ENCODE data around the gene DOCK4. TPM values are rescaled to one million over a fixed set of nuclear protein-coding genes. Genes with fewer than 3 reads are reported as not detected.

Gene DOCK4
- total RNA-seq, 4 donors from 2014 or later: 14.0 to 48.1 (median 30.9) TPM

- no peaks in the 10 kb centered on the region for H3K9me3 ChIP-seq
- TF ChIP-seq POLR2A (IDR thresholded peaks at IDR 0.05) (no peak), CTCF (IDR thresholded peaks at IDR 0.05) (no peak)
- no peaks in the 10 kb centered on the region for H3K27me3 ChIP-seq
- 82% methylated on average over 2 of the region's 2 CpGs for WGBS, 2 donors
- DNase-seq: no peak
- H3K27ac ChIP-seq: no peak overlapping the region
- no peaks in the 10 kb centered on the region for H3K4me1 ChIP-seq
- no peak overlapping the region for H3K4me3 ChIP-seq (replicated peaks in 1 of 3)
- intact Hi-C loops (cut with DNase I): no loop called here
- no peaks in the 10 kb centered on the region for H3K36me3 ChIP-seq
These were observed 223.4 kb downstream of the DOCK4 start for GRCh38 chr7:111982804-111983203.

- Histone ChIP-seq H3K36me3 (no peaks in the 10 kb centered on the region), H3K4me1 (no peaks in the 10 kb centered on the region), H3K27ac (no peak overlapping the region), H3K4me3 (replicated peaks in 1 of 3) (no peak overlapping the region), H3K27me3 (no peaks in the 10 kb centered on the region), H3K9me3 (no peaks in the 10 kb centered on the region)
- TF ChIP-seq CTCF (IDR thresholded peaks at IDR 0.05) (no peak), POLR2A (IDR thresholded peaks at IDR 0.05) (no peak)
- intact Hi-C loops (cut with DNase I): no loop called here
- 80 to 85% methylated on average over 1 of the region's 1 CpG for WGBS, 2 donors
- DNase-seq: no peak
These were observed 224.1 kb downstream of the DOCK4 start for GRCh38 chr7:111982133-111982532.

- DNase-seq: no peak
- Histone ChIP-seq H3K4me1 (no peaks in the 10 kb centered on the region), H3K4me3 (replicated peaks in 1 of 3) (no peak overlapping the region), H3K9me3 (no peaks in the 10 kb centered on the region), H3K27me3 (no peaks in the 10 kb centered on the region), H3K36me3 (no peaks in the 10 kb centered on the region), H3K27ac (no peak overlapping the region)
- 80 to 86% methylated on average over 1 of the region's 1 CpG for WGBS, 2 donors
- TF ChIP-seq POLR2A (IDR thresholded peaks at IDR 0.05) (no peak), CTCF (IDR thresholded peaks at IDR 0.05) (no peak)
- intact Hi-C loops (cut with DNase I): no loop called here
These were observed 225.5 kb downstream of the DOCK4 start for GRCh38 chr7:111980725-111981124.

- intact Hi-C loops (cut with DNase I): no loop called here
- WGBS, 2 donors: 87 to 93% methylated on average over 4 of the region's 4 CpGs
- Histone ChIP-seq H3K4me1 (no peaks in the 10 kb centered on the region), H3K27me3 (no peaks in the 10 kb centered on the region), H3K4me3 (replicated peaks in 1 of 3) (no peak overlapping the region), H3K36me3 (no peaks in the 10 kb centered on the region), H3K9me3 (no peaks in the 10 kb centered on the region), H3K27ac (no peak overlapping the region)
- DNase-seq: no peak
- TF ChIP-seq POLR2A (IDR thresholded peaks at IDR 0.05): no peak
- no peak for TF ChIP-seq CTCF (IDR thresholded peaks at IDR 0.05)
These were observed 230.9 kb downstream of the DOCK4 start for GRCh38 chr7:111975346-111975745.

- intact Hi-C loops (cut with DNase I): no loop called here
- no peaks in the 10 kb centered on the region for H3K27me3 ChIP-seq
- H3K4me3 ChIP-seq (replicated peaks in 1 of 3): no peak overlapping the region
- no peaks in the 10 kb centered on the region for H3K4me1 ChIP-seq
- WGBS, 2 donors: 90% methylated on average over 5 of the region's 5 CpGs
- no peak overlapping the region for H3K27ac ChIP-seq
- H3K9me3 ChIP-seq: no peaks in the 10 kb centered on the region
- DNase-seq: no peak
- TF ChIP-seq CTCF (IDR thresholded peaks at IDR 0.05) (no peak), POLR2A (IDR thresholded peaks at IDR 0.05) (no peak)
- H3K36me3 ChIP-seq: no peaks in the 10 kb centered on the region
These were observed 245.2 kb downstream of the DOCK4 start for GRCh38 chr7:111960984-111961383.

Measured in thyroid gland (tissue), 4 donors.